ENCODE measurements around the gene ARSJ.

ARSJ gene

DNA sequence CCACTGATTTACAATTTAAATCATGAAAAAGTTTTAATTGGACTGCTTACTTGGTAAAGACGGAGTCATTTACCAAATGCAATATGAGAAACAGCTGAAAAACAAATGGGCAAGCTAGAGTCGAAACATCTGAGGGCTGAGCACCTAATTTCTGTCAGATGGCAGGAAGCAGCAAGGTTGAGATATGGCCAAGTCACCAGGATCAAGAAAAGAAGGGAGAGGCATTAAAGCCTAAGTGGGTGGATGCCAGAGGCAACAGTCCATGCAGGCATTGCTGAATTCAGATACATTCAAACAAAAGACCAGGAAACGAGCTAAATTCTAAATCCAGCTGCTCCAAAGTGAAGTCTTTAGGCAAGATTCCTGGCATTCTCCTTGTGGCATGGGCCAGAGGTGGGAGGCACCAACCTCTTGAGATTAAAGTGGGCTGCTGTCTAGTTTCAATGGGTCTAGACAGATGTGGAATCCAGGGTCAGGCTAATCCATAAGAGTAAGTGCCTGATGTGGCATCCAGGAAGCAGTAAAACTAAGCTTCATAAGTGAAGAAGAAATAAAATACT, 8.0 kb upstream of the ARSJ start:
- no peak for DNase-seq (ENCODE audit: low read depth in 1 of 2, low spot score in 1 of 2)

DNA sequence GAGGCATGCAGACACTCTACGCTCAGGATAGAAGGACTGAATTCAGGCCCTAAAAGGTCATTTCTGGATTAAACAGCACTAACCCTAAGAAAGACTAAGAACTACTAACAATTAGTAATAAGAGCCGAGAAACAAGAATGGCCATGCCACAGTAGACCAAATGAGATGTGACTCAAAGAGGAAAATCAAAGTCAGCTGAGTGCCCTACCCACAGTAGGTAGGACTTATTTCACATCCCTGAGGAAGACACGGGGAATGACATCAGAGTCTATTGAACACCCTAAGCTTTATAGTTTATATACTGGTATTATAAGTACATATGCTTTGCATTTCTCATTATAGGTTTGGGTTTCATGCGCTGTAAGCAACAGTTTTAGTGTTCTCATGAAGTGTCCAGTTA, 2.7 kb upstream of the ARSJ start:
- DNase-seq (ENCODE audit: low read depth in 1 of 2, low spot score in 1 of 2): no peak

DNA sequence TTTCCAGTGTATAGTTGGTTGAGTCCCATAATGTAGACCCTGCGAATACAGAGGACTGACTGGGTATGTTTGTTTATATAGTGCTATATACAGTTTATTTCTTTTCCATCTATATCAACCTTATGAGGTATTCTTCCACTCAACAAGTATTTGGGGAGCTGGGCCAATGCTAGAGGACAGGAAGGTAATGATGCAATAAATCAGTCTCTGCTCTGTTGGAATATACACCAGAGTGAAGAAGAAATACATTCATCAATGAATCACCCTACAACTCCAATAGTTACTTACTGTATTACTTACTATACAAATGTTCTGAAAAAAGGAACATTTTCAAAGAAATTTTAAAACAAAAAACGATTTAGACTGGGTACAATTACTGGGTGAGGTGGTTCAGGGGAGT, 2.1 kb upstream of the ARSJ start:
- no peak for DNase-seq (ENCODE audit: low read depth in 1 of 2, low spot score in 1 of 2)

DNA sequence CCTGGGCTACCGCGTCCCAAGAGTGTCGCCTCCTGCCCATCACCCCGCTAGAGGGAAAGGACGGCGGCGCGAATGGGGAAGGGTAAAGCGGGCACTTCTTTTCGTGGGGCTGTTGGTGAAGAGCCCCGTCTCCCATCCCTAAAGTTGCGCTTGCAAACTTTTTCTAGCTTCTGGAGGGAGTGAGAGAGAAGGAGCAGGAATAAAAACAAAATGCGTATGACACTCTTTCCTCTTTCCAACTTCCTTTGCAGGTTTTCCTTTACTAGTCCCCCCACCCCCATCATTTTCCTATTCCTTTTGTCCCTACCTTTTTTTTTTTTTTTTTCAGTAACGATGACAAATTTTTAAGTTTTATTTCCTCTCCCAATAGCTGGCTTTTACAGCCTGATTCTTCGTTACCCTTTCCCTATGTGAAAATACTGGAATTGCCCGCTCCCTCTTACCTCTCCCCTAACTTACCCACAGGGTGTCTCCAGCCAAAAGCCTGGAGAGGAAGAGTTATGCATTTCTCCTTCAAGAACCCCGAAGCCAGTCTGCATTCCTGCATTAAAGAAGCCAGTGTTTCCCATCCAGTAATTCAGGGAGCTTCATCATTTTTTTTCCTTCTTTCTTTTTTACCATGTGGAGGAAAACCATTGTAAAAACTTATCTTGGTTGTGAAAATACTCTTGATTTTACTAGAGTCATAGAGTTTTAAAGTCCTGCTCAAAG, 613 bp upstream of the ARSJ start:
- no peak for DNase-seq (ENCODE audit: low read depth in 1 of 2, low spot score in 1 of 2)

DNA sequence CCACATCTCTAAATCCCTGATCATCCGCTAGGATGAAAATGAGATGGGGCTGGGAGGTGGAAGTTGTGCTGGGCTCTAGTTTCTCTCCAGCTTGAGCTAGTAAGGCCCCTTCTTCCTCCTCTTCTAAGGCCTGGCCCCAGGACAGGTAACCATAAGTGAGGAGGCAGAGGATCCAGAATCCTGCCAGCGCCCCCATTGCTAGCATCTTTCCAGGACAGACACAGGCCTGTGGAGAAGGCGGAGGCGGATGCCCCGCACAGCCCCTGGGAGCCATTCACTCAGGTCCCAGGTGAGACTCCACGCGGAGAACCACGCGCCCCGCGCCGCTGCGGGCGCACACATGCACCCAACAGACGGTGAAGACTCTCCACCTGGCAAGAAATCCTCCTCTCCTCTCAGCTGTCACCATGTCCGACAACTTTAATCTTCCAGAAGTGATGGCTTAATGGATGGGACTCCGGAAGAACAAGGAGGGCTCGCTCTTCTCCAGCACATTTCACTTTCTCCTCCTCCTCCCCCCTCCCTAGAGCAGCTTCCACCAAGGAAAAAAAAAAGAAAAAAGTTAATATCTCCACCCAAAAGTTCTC, 793 bp downstream of the ARSJ start:
- no peak for DNase-seq (ENCODE audit: low read depth in 1 of 2, low spot score in 1 of 2)

DNA sequence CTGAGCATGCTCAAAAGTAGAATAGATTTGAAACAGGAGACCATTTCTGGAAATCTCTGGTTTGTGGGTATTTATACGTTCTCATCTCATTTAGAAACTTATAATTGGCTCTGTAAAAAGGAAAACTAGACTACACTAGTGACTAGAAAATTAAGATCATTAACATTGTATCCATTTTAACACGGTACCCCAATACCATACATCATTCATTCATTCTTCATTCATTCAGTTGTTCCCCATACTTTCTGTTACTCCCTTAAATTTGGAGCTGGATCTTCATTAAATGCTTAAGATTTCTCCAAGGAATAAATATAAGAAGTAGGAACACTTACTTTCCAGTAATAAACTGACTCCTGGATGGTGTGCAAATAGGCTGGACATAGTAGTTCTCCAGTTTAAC, 1.3 kb downstream of the ARSJ start:
- no peak for DNase-seq (ENCODE audit: low read depth in 1 of 2, low spot score in 1 of 2)

DNA sequence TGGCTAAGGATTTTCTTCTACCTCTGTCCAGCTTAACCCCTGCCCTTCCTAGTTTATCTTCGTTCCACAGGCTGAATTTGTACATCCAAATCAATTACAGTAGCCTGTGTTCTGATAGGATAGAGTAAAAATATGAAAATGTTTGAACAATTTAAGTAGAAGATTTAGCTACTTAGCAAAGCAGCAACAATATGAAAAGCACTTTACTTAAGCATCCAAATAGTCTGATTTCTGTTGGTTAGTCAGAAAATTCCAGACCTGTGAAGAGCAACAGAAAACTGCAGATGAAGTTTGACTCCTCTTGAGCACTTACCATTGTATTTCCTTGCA, 2.0 kb downstream of the ARSJ start:
- DNase-seq (ENCODE audit: low read depth in 1 of 2, low spot score in 1 of 2): no peak

DNA sequence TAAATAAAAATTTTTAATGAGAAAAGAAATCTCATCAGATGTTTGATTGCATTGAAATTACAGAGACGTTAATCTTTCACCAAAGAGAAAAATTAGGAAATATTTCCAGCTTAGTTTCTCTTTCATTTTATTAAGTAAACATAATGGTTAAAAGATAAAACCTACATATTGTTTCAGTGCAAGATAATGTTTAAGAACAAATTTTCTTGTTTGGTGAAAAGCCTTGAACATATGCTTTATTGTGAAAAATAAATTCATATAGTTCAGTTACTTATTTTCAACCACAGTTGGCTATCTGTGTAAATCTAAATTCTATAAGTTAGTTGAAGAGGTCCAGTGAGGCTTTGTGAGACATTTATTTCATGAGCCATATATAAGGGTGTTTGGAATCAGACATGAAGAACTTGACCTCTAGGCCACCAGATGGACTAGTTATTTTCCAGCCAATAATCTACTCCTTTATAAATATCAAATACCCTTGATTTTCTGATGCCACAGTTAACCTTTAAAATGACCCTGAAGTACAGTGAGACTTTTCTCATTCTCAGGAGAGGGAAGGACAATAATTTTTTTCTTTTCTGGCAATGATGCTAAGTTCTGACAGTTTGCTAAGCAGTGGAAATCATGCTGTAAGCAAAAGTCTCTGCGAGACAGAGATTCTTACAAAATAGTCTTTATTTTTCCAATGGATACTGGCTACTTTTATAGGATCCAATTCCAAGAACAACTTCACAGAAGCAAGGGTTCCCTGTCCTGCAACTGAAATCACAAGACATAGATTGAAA, 2.5 kb downstream of the ARSJ start:
- DNase-seq (ENCODE audit: low read depth in 1 of 2, low spot score in 1 of 2): no peak

DNA sequence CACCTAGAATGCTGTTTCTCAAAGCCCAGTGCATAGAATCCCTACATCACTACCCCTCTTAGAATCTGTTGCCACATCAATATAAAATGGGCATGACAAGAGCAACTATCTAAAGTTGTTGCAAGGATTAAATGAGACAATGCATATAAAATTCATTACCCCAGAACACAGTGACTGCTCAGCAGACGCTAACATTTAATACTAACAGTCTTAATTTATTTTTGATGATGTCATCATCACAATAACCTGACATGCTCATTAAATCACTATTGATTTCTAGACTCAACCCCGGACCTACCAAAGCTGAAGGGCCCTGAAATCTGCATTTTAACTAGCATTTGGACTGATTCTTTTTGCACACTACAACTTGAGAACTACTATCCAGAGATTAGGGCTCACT, 3.9 kb downstream of the ARSJ start:
- no peak for DNase-seq (ENCODE audit: low read depth in 1 of 2, low spot score in 1 of 2)

DNA sequence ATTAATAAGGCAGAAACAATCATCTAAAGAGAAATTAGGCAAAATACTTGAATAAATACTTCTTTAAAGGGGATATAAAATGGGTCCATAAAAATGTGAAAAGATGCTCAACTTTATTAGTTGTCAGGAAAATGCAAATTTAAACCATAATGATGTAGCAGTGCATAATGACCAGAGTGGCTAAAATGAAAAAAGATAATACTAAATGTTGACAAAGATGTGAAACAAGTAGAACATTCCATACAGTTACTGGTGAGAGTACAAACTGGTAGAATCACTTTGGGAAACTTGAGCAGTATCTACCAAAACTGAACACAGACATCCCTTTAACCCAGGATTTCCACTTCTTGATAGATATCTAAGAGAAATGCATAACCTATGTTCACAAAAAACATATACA, 5.0 kb downstream of the ARSJ start:
- DNase-seq (ENCODE audit: low read depth in 1 of 2, low spot score in 1 of 2): no peak

DNA sequence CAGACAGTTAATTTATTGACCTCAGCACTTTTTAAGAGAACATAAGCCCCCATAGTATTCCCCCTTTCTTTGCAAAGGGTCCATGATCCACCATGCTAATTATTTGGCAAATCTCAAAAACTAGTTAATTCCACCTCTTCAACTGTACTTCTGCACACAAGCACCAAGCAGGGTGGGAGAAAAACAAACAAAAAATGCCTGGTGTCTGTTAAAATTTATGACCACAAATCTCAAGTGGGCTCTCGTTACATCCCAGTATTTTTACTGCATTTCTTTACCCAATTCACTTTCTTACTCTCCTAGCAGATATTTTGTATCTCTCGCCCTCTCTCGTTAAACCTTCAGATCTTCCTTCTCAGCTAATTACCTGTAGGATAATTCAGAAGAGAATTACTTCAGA, 6.1 kb downstream of the ARSJ start:
- DNase-seq (ENCODE audit: low read depth in 1 of 2, low spot score in 1 of 2): no peak

DNA sequence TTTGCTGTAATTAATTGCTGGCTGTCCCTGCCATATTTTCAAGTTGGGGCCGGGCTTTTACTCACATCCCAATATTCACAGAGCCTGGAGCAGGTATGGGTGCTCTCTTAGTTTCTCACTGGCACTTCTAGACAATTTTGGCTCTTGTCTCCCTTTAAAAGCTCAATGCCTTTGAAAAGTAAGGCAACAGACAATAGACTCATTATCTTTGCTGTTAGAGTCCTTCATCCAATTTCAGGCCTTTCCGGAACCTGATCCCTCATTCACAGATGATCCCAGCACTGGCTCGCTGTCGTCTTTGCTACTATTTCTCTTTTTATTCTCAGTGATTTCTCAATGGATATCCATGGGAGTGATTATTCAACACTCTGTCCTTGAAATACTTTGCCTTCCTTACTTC, 6.7 kb downstream of the ARSJ start:
- no peak for DNase-seq (ENCODE audit: low read depth in 1 of 2, low spot score in 1 of 2)

DNA sequence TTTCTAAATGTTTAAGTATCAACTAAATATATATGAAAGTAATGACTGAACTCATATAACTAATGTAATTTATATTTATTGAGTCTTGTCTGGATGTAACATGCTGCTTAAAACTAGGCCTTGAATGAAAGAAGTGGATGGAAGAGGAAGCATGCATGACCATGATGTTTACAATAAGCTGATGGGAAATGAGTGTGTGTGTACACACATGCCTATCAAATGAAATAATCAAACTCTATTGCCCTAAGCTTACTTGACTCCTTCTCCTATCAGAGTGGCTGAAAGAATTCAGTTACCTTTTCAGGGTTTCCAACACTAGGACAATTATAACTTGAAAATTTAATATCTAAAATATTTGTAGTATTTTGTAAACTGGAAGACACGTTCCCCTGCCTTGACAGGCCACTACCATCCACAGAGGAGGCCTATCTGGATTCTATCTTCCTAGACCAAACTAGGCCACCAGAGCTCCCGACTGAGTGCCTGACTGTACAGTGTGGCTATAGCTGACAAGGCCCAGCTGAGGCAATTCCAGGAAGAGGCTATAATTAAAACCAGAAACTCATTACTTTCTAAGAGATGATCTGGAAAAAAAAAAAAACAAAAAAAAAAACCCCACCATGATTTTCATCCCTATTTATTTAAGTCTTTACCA, 7.6 kb downstream of the ARSJ start:
- DNase-seq (ENCODE audit: low read depth in 1 of 2, low spot score in 1 of 2): no peak

DNA sequence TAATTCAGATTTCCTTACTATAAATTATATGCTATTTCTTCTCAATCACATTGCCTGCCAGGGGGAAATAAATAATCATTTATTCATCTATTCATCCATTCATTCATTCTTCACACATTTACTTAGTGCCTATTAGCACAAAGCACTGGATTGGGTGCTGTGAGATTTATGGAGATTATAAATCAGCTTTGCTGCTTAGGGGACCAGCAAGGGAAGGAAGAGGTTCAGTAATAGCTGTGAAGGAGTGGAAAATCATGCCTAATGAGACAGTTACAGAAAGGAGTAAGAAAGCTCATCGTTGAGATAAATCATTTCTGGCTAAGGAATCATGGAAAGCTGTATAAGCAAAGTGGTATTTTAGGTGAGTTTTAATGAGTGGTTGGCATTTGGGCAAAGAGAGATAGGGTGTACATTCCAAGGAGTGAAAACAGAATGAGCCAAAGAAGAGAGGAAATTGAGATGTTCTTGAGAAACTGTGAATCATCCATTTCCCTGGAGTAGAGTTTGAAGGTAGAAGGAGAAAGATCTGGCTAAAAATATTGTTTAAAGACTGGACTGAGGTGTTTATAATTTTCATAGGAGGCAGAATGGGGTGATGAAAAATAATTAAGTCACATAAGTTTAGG, 9.6 kb downstream of the ARSJ start:
- no peak for DNase-seq (ENCODE audit: low read depth in 1 of 2, low spot score in 1 of 2)

DNA sequence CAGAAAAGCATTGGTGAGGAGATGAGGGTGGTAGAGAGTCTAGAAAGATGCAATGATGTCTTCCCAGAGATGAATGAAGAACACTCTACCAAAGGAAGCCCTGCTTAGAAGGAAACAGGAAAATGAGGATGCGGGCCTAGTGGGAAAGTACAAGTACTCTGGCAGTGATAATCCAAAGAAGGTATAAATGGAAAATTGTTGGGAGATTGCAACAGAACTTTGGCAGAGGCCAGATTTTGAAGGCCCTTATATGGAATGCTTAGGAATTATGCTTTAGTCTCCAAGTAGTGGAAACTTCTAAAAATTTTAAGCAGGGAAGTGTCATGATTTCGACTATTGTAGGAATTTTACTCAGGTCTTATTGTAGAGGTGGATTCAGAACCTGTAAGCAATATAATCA, 11.0 kb downstream of the ARSJ start:
- DNase-seq (ENCODE audit: low read depth in 1 of 2, low spot score in 1 of 2): no peak

DNA sequence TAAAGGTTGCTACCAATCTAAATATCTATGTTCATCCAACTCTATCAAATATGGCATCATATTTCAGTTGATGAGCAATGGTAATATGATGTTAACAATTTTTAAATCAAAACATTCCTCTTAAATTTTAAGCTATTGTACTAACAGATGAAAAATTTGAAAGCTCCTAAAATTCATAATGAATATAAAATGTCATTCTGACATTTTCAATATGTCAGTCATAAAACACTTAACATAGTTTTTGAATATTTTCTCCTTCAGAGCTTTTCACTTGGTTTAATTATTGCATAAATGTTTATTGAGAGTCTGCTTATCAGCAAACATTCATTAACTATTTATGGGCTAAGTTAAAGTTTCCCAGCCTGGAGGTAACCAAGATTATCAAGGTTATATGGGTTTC, 11.8 kb downstream of the ARSJ start:
- DNase-seq (ENCODE audit: low read depth in 1 of 2, low spot score in 1 of 2): no peak

DNA sequence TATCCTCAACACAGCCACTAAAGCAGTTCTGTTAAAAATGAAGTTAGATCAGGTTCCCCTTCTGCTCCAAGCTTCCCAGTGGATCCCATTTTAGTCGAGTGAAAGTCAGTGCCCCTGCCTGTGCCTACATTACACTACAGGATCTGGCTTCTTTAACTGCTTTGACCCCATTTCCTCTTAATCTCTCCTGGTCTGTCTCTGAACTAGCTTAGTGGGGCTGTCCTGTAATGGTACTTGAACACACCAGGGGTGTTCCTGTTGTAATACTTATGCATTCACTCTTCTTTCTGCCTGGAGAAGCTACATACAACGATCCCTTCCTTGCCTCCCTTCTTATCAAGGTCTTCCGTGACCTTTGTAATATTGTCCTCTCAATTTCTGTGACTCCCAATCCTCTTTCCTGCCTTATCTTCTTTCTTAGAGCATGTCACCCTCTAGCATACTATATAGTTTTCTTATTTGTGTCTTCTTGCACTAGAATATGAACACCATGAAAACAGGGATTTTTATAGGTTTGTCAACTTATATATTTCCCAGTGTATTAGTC, 16.7 kb downstream of the ARSJ start:
- no peak for DNase-seq (ENCODE audit: low read depth in 1 of 2, low spot score in 1 of 2)

DNA sequence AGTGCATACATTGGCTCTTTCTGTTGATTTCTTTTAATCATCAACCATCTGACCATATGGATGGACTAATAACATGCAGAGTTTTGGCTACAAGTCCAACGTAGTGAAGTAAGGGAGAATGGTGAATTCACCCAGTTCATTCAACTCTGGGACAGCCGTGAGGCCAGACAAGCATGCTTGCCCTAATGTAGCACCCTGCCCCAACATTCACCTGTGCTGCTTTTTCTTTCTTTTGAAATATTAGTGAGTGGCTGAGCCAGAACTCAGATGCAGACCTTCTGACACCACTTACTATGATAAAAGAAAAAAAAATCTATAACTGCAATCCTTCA, 17.5 kb downstream of the ARSJ start:
- DNase-seq (ENCODE audit: low read depth in 1 of 2, low spot score in 1 of 2): no peak

DNA sequence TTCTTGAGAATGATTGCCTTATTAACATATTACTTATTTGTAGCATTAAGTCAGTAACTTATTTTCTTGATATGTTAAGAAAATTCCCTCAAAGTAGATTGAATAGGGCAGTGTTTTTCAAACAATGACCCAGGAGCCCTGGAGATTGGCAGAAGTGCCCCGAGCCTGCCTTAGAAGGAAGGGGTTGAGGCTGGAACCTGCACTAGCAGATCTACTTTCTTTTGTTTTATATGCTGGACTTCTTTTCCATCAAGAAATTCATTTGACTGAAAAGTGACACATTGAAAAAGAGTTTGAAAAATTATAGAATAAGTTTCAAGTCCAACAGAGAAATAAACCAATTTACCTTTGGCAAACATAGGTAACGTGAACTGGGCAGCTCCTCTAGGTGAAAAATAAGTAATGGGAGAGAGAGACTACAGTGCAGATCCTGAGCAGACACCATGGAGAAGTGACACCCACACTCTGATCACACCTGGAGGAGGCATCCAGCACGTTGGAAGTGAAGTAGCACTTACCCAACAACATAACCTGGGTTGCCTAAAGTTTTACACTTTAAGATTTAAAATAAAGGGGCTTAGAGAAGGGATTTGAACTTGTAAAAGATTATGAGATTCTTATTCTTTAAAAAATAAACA, 18.6 kb downstream of the ARSJ start:
- no peak for DNase-seq (ENCODE audit: low read depth in 1 of 2, low spot score in 1 of 2)

DNA sequence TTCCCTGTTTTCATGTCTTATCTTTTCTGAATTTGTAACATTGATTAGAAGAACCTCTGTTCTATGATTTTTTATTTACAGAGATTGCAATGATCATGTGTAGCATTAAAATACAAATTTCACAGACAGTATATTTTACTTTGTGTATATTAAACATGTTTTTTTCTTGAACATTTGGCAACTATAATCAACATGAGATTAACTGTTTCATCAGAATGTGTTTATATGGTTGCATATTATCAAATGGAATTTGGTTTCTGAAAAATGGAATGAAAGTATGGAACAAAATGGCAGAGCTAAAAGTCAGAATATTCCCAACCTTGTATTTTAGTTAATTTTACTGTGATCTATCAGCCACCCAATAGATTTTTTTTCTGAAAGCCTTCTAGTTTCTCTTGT, 19.9 kb downstream of the ARSJ start:
- DNase-seq (ENCODE audit: low read depth in 1 of 2, low spot score in 1 of 2): no peak
